ENCODE results near the gene OR9A4. TPM values are rescaled to one million over a fixed set of nuclear protein-coding genes. Genes with fewer than 3 reads are reported as not detected.

OR9A4 gene
- total and polyA plus RNA-seq, 2 experiments from 2014 or later, result not detected

GRCh38 chr7:141872931-141873330 lies 43.3 kb upstream of the OR9A4 start:
- H3K4me3 Mint-ChIP-seq, result no peak overlapping the region
- H3K27ac Mint-ChIP-seq, result no peak overlapping the region
- H3K27me3 Mint-ChIP-seq (ENCODE audit: insufficient read depth, low read depth, poor library complexity), result no peaks in the 10 kb centered on the region
- Histone ChIP-seq H3K27me3 (ENCODE audit: insufficient read depth) (no peaks in the 10 kb centered on the region), H3K79me2 (replicated peaks; ENCODE audit: insufficient read depth) (no peaks in the 10 kb centered on the region), H3K27ac (ENCODE audit: low read depth) (no peak overlapping the region), H3F3A (replicated peaks; ENCODE audit: low read depth) (no peaks in the 10 kb centered on the region), H2AFZ (no peak overlapping the region), H4K20me1 (replicated peaks; ENCODE audit: insufficient read depth) (no peaks in the 10 kb centered on the region), H3K4me1 (ENCODE audit: insufficient read depth) (peaks cover 18% of the 10 kb centered on the region), H3K4me3 (no peak overlapping the region), H3K4me2 (no peak overlapping the region), H3K36me3 (ENCODE audit: insufficient read depth) (no peaks in the 10 kb centered on the region), H3K9me2 (ENCODE audit: insufficient read depth) (no peaks in the 10 kb centered on the region; the same call in 1 of the 2 replicates)
- no peaks in the 10 kb centered on the region for H3K36me3 Mint-ChIP-seq (ENCODE audit: low read depth)
- peaks cover 24% of the 10 kb centered on the region for H3K4me1 Mint-ChIP-seq
- TF ChIP-seq EZH2phosphoT487 (IDR thresholded peaks at IDR 0.05; ENCODE audit: unreplicated experiment) (no peak), STAT1 (IDR thresholded peaks at IDR 0.05; ENCODE audit: unreplicated experiment) (no peak), ZNF462 (CRISPR knock-in tag; IDR thresholded peaks at IDR 0.05) (no peak), JUNB (IDR thresholded peaks at IDR 0.05; ENCODE audit: unreplicated experiment) (no peak), CREB1 (CRISPR knock-in tag; IDR thresholded peaks at IDR 0.05; ENCODE audit: low read depth) (no peak), ZNF331 (CRISPR knock-in tag; IDR thresholded peaks at IDR 0.05; ENCODE audit: low read depth) (no peak), CTCF (conservative IDR thresholded peaks at IDR 0.05; ENCODE audit: low read depth in 2 of 2) (no peak), EZH2 (IDR thresholded peaks at IDR 0.05; ENCODE audit: low read depth, unreplicated experiment) (no peak), ETS1 (IDR thresholded peaks at IDR 0.05) (no peak), REST (IDR thresholded peaks at IDR 0.05; ENCODE audit: unreplicated experiment) (no peak)
- no peaks in the 10 kb centered on the region for H3K9me3 Mint-ChIP-seq
- no peak for DNase-seq (ENCODE audit: low spot score)
- no peak for ATAC-seq

Measured in GM23338 (cell line).